Measurements from ENCODE around the gene PLXNA2. TPM values are rescaled to one million over a fixed set of nuclear protein-coding genes. Genes with fewer than 3 reads are reported as not detected.

The PLXNA2 gene
- polyA plus RNA-seq, 1 of the 3 experiments (the other 2 are of a cell fraction): 8.5 TPM

- no peak for DNase-seq
- H3K9ac ChIP-seq: no peak overlapping the region
- H3F3A ChIP-seq (replicated peaks; ENCODE audit: insufficient read depth): no peaks in the 10 kb centered on the region
- no peak overlapping the region for H3K4me2 ChIP-seq
- no peaks in the 10 kb centered on the region for H3K9me2 ChIP-seq
- no peak overlapping the region for H2AFZ ChIP-seq (ENCODE audit: low read depth)
- 94% methylated on average over 7 of the region's 7 CpGs for WGBS (ENCODE audit: low lambda C conversion rate)
- no peaks in the 10 kb centered on the region for H3K9me3 ChIP-seq
- POLR2A ChIA-PET: no interaction called here
- TF ChIP-seq ZBTB33 (IDR thresholded peaks at IDR 0.05; ENCODE audit: borderline replicate concordance, low read depth): no peak
- TF ChIP-seq SMC3 (IDR thresholded peaks at IDR 0.05; ENCODE audit: low read depth, low read length): no peak
- no peak for TF ChIP-seq FOXJ3 (CRISPR knock-in tag; IDR thresholded peaks at IDR 0.05)
- no peaks in the 10 kb centered on the region for H3K79me2 ChIP-seq (ENCODE audit: insufficient read depth)
- CTCF ChIA-PET: interaction anchor here (1.2 to 5.5 kb wide), 7 partner anchors 9 to 172 kb away, joined by 3 to 39 read pairs (median 19); no protein-coding TSS in a partner anchor
- H3K36me3 ChIP-seq (replicated peaks in 1 of 2; ENCODE audit: control insufficient read depth in 1 of 2, insufficient read depth in 2 of 2, low read length in 1 of 2): peaks cover 26 to 45% of the 10 kb centered on the region in 2 experiments
- H3K4me1 ChIP-seq (ENCODE audit: control insufficient read depth in 1 of 2, insufficient read depth in 2 of 2, low read depth in 1 of 2, low read length in 1 of 2): peaks cover 0 to 19% of the 10 kb centered on the region in 2 experiments; a peak in 2 of 4 replicates
- no peaks in the 10 kb centered on the region for H3K27me3 ChIP-seq (ENCODE audit: insufficient read depth)
- H3K27ac ChIP-seq (ENCODE audit: low read depth in 2 of 2, low read length in 1 of 2): peak overlapping the region in 1 of 2 experiments; percentile 61; a peak in 1 of 4 replicates
- H3K4me3 ChIP-seq (ENCODE audit: low read depth in 2 of 2, low read length in 1 of 2): no peak overlapping the region
- H4K20me1 ChIP-seq (ENCODE audit: insufficient read depth): no peaks in the 10 kb centered on the region
Observed at GRCh38 chr1:208068407-208068806, 175.8 kb downstream of the PLXNA2 start.

GRCh38 chr1:208066583-208066982, 177.6 kb downstream of the PLXNA2 start:
- DNase-seq: no peak
- no peak overlapping the region for H3K9ac ChIP-seq
- no peaks in the 10 kb centered on the region for H3F3A ChIP-seq (replicated peaks; ENCODE audit: insufficient read depth)
- 89% methylated on average over 1 of the region's 1 CpG for WGBS (ENCODE audit: low lambda C conversion rate)
- ChIA-PET POLR2A (no interaction called here), CTCF (interaction anchor here (1.3 to 13.7 kb wide), 3 partner anchors 9 to 173 kb away, joined by 4 to 99 read pairs (median 15); no protein-coding TSS in a partner anchor)
- H2AFZ ChIP-seq (ENCODE audit: low read depth): no peak overlapping the region
- no peaks in the 10 kb centered on the region for H4K20me1 ChIP-seq (ENCODE audit: insufficient read depth)
- no peaks in the 10 kb centered on the region for H3K9me3 ChIP-seq
- H3K27me3 ChIP-seq (ENCODE audit: insufficient read depth): no peaks in the 10 kb centered on the region
- H3K4me2 ChIP-seq: no peak overlapping the region
- H3K79me2 ChIP-seq (ENCODE audit: insufficient read depth): no peaks in the 10 kb centered on the region
- H3K9me2 ChIP-seq: no peaks in the 10 kb centered on the region
- peaks cover 0 to 19% of the 10 kb centered on the region in 2 experiments; a peak in 2 of 4 replicates for H3K4me1 ChIP-seq (ENCODE audit: control insufficient read depth in 1 of 2, insufficient read depth in 2 of 2, low read depth in 1 of 2, low read length in 1 of 2)
- no peak overlapping the region for H3K27ac ChIP-seq (ENCODE audit: low read depth in 2 of 2, low read length in 1 of 2)
- peaks cover 14 to 43% of the 10 kb centered on the region in 2 experiments for H3K36me3 ChIP-seq (replicated peaks in 1 of 2; ENCODE audit: control insufficient read depth in 1 of 2, insufficient read depth in 2 of 2, low read length in 1 of 2)
- no peak overlapping the region for H3K4me3 ChIP-seq (ENCODE audit: low read depth in 2 of 2, low read length in 1 of 2)
- TF ChIP-seq NRF1 (IDR thresholded peaks at IDR 0.05; ENCODE audit: low read depth, low read length) (no peak), CTCF (IDR thresholded peaks at IDR 0.05) (no peak), GABPA (IDR thresholded peaks at IDR 0.05; ENCODE audit: low read depth) (no peak), GATA2 (CRISPR knock-in tag; IDR thresholded peaks at IDR 0.05) (no peak), IRF3 (IDR thresholded peaks at IDR 0.05; ENCODE audit: low read depth, low read length) (no peak), FOSL2 (IDR thresholded peaks at IDR 0.05; ENCODE audit: borderline replicate concordance, low read depth) (no peak), SIN3A (IDR thresholded peaks at IDR 0.05; ENCODE audit: borderline replicate concordance, low read depth, low read length) (no peak), USF2 (IDR thresholded peaks at IDR 0.05; ENCODE audit: borderline replicate concordance, low read depth, low read length) (no peak), JUND (IDR thresholded peaks at IDR 0.05) (no peak), SMC3 (IDR thresholded peaks at IDR 0.05; ENCODE audit: low read depth, low read length) (no peak), MXI1 (IDR thresholded peaks at IDR 0.05; ENCODE audit: low read depth, low read length) (no peak), ZBTB33 (IDR thresholded peaks at IDR 0.05; ENCODE audit: borderline replicate concordance, low read depth) (no peak), RCOR1 (IDR thresholded peaks at IDR 0.05; ENCODE audit: low read length) (no peak), NFIC (IDR thresholded peaks at IDR 0.05; ENCODE audit: borderline replicate concordance) (no peak), RAD21 (IDR thresholded peaks at IDR 0.05; ENCODE audit: low read length) (no peak)

All from SK-N-SH (cell line).